Kidney (tissue), 14 donors: ENCODE measurements around the gene P3H4. TPM values are rescaled to one million over a fixed set of nuclear protein-coding genes. Genes with fewer than 3 reads are reported as not detected.

Experiments
- DNase-seq, 5 donors: peaks; one replicate each; pipeline ENCODE4 v3.0.0-alpha.2; 2013 to 2020
- FAIRE-seq: peaks from 2 replicates; lab custom pipeline; 2012; peaks lifted over from hg19 to GRCh38; lab: Jason Lieb, UNC
- H3K27ac ChIP-seq, 2 donors: one replicate each; pipeline ENCODE4 v1.7.0; 2013; ENCODE audit warnings: low read depth in 2 of 2, low read length in 2 of 2, inconsistent platforms in 1 of 2
- H3K27me3 ChIP-seq: one replicate; pipeline ENCODE4 v1.7.1; 2013; ENCODE audit warnings: low read length, inconsistent platforms; ENCODE audit not compliant: control insufficient read depth, insufficient read depth
- H3K36me3 ChIP-seq, 3 donors: one replicate each; pipeline versions ENCODE4 v1.7.0 to v1.7.1; 2013; ENCODE audit warnings: low read length in 3 of 3, control low read depth in 1 of 3, inconsistent platforms in 1 of 3; ENCODE audit not compliant: insufficient read depth in 3 of 3, control insufficient read depth in 2 of 3
- H3K4me1 ChIP-seq, 3 donors: one replicate each; pipeline versions ENCODE4 v1.7.0 to v1.7.1; 2013; ENCODE audit warnings: low read length in 3 of 3, inconsistent platforms in 1 of 3, low read depth in 1 of 3; ENCODE audit not compliant: control insufficient read depth in 2 of 3, insufficient read depth in 2 of 3
- H3K4me3 ChIP-seq, 3 donors: one replicate each; pipeline versions ENCODE4 v1.7.0 to v1.8.1; 2013; ENCODE audit warnings: low read length in 3 of 3, control low read depth in 1 of 3, inconsistent platforms in 1 of 3
- H3K9ac ChIP-seq, 3 donors: one replicate each; pipeline versions ENCODE4 v1.7.0 to v1.7.1; 2013; ENCODE audit warnings: low read length in 3 of 3, control low read depth in 1 of 3, inconsistent platforms in 1 of 3
- H3K9me3 ChIP-seq, 3 donors: one replicate each; pipeline versions ENCODE4 v1.7.0 to v1.7.1; 2013; ENCODE audit warnings: low read length in 3 of 3, control low read depth in 1 of 3, inconsistent platforms in 1 of 3; ENCODE audit not compliant: control insufficient read depth in 2 of 3, insufficient read depth in 1 of 3
- intact Hi-C: fragments of 100-400 bp; cut with DNase I; formaldehyde crosslinking; loops from one replicate; pipeline ENCODE4 v1.11.1; 2022
- polyA plus RNA-seq: library from polyadenylated mRNA; stranded (reverse); fragments of 350-450 nt; fragmentation: Illumina TruSeq; extraction: RNeasy Lipid Tissue Mini Kit (QIAGEN cat#74804); gene quantifications from one replicate; pipeline ENCODE4 v1.2.3, GENCODE V29; 2014; ENCODE audit warnings: low read depth, low replicate concordance; ENCODE audit not compliant: insufficient read depth
- total RNA-seq: library from RNA; stranded (reverse); fragmentation: NEBNext Ultra II Directional; extraction: Animal tissue kit (Norgen Biotek cat#: 25700); gene quantifications from one replicate; pipeline ENCODE4 v1.2.1, GENCODE V29; 2021
- TF ChIP-seq, protein P1 (sequence below): IDR thresholded peaks from 3 replicates; pipeline ENCODE4 v1.5.1; 2012; ENCODE audit warnings: mild to moderate bottlenecking, moderate library complexity, borderline replicate concordance; ENCODE audit not compliant: insufficient read depth; ENCODE audit errors: extremely low read depth
- donor health status: control.
- donor health status: control.
- donor health status: control.
- donor health status: control.
- donor health status: control.
- donor health status: DM: yes; HTN: yes; CAD: no.
- donor health status: Normal renal cell carcinoma (clear cell type).

The P3H4 gene
- total and polyA plus RNA-seq, 2 donors from 2014 or later = 13.6 to 13.7 TPM

DNA sequence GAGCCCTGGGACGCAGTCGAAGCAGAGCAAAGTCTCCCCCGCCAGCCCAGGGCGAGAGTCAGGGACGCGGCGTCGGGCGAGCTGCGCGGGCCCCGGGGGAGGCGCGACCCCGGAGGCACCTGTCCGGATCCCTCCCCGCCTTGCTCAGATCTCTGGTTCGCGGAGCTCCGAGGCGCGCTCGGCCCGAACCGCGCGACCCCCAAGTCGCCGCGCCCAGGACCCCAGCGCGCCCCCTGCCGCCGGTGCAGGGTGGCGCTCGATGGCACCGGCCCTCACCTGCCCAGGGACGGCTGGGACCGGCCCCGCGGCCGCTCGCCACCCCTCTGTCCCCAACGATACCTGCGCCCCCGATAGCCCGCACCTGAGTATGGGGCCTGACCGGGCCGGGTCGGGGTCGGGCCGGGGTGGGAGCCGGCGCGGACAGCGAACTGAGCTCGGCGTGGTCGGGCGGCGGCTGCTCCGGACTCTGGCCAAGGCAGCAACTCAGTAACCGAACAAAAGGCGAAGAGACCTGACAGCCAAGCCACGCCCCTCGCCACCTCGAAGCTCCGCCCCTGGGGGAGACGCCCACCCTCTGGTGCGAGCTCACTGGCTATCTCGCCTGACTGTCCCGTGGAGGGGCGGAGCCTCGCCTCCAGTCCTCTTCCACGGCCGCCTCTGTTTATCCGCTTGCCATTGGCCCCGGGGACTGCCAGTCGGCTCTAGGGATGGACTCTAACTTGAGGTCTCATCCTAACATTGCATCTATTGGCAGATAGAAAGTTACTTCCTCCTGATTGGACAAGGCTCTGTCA is 25.3 kb downstream of the P3H4 start, which contains the start of gene JUP:
JUP (minus strand) TSS at position 485 of the 794 bp plus-strand sequence. CDS start 14,857 bp downstream, outside the sequence.
- Histone ChIP-seq H3K27ac (peak within 1 kb of the TSS; percentile 91 to 97), H3K4me1 (peaks cover 0 to 31% (median 23%) of the 10 kb centered on the region in 3 donors), H3K36me3 (peaks cover 0 to 3% (median 0%) of the 10 kb centered on the region in 3 donors), H3K9me3 (no peaks in the 10 kb centered on the region), H3K27me3 (no peaks in the 10 kb centered on the region), H3K9ac (peak within 1 kb of the TSS; percentile 57 to 84 (median 74)), H3K4me3 (peak within 1 kb of the TSS; percentile 75 to 82 (median 79))
- TF ChIP-seq, protein P1, sequence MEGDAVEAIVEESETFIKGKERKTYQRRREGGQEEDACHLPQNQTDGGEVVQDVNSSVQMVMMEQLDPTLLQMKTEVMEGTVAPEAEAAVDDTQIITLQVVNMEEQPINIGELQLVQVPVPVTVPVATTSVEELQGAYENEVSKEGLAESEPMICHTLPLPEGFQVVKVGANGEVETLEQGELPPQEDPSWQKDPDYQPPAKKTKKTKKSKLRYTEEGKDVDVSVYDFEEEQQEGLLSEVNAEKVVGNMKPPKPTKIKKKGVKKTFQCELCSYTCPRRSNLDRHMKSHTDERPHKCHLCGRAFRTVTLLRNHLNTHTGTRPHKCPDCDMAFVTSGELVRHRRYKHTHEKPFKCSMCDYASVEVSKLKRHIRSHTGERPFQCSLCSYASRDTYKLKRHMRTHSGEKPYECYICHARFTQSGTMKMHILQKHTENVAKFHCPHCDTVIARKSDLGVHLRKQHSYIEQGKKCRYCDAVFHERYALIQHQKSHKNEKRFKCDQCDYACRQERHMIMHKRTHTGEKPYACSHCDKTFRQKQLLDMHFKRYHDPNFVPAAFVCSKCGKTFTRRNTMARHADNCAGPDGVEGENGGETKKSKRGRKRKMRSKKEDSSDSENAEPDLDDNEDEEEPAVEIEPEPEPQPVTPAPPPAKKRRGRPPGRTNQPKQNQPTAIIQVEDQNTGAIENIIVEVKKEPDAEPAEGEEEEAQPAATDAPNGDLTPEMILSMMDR = peak; percentile 54
- peak; percentile 100 for DNase-seq
- FAIRE-seq = peak; percentile 99
- intact Hi-C loops = no loop called here

DNA sequence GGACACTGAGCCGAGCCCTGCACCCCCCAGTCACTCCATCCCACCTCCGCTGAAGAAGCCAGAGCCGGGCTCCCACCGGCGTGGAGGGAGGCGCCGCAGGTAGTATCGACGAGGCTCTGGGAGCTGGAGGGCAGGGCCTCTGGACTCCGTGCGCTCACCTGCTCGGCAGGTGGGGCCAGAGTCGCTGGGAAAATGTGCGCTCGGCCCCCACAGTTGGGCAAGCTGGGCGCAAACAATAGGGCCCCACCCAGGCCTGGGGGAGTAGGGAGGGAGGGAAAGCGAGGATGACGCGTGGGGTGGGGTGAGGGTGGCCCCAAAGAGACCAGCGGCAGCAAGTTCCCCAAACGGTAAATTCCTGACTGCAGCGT is 25.9 kb downstream of the P3H4 start:
- DNase-seq = peak; percentile 45 to 94 (median 71)
- H3K4me1 ChIP-seq = peaks cover 0 to 33% (median 23%) of the 10 kb centered on the region in 3 donors
- peak overlapping the region; percentile 75 to 82 (median 79) for H3K4me3 ChIP-seq
- no peaks in the 10 kb centered on the region for H3K27me3 ChIP-seq
- FAIRE-seq = no peak
- intact Hi-C loops = no loop called here
- peak overlapping the region; percentile 57 to 84 (median 74) for H3K9ac ChIP-seq
- H3K9me3 ChIP-seq = no peaks in the 10 kb centered on the region
- TF ChIP-seq, protein P1 = no peak
- H3K36me3 ChIP-seq = peaks cover 0 to 4% (median 0%) of the 10 kb centered on the region in 3 donors
- peak overlapping the region; percentile 91 to 97 for H3K27ac ChIP-seq

DNA sequence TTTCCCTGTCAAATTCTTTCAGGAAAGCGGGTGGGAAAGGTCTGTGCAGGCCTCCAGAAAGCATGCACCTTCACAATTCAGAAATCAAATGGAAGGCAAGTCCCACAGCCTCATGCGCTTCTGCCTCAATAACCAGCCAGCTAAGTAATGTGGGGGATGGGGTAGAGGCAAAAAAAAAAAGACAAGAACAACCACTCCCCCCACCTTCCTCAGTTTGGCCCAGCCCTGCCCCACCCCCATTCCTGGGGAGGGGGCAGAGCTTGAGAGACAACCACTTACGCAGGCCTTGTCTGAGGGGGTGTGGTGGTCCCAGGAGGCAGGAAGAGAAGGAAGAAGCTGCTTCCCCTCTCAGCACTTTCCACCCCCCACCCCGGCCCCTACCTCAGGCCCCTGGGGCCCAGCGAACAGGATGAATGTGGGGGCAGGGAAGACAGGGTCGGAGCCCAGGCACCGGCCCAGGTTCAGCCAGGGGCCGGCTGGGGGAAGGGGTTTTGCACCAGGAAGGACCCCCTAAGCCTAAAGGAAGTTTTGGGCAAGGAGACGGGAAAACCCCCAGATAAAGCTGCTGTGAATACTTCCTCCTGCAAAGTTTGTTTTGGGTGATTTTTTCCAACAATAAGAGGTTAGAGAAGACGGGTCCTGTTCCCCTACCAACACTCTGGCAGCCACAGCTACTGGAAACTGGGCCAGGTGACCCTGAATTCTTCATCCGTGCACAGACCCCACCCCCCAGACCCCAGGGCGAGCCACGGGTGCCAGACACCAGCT is 26.5 kb downstream of the P3H4 start:
- peaks cover 0 to 4% (median 0%) of the 10 kb centered on the region in 3 donors for H3K36me3 ChIP-seq
- H3K4me3 ChIP-seq = peak overlapping the region; percentile 75 to 82 (median 79)
- TF ChIP-seq, protein P1 = no peak
- DNase-seq (peak in 4 of 5 donors; percentile 83 to 96 (median 90)), FAIRE-seq (no peak)
- intact Hi-C loops = no loop called here
- H3K27ac ChIP-seq = peak overlapping the region; percentile 91 to 97
- no peaks in the 10 kb centered on the region for H3K27me3 ChIP-seq
- H3K9me3 ChIP-seq = no peaks in the 10 kb centered on the region
- H3K9ac ChIP-seq = peak overlapping the region; percentile 57 to 84 (median 64)
- H3K4me1 ChIP-seq = peaks cover 0 to 33% (median 23%) of the 10 kb centered on the region in 3 donors
